BLaER1 (cell line): ENCODE data around the gene LHPP.

Experiments
- H3K27ac ChIP-seq: shearing (Covaris generic); formaldehyde crosslinking; 2 replicates; pipeline ENCODE4 v1.8.1; 2022
- H3K27me3 ChIP-seq: shearing (Covaris generic); formaldehyde crosslinking; 2 replicates; pipeline ENCODE4 v1.8.1; 2022
- H3K36me3 ChIP-seq: shearing (Covaris generic); formaldehyde crosslinking; 2 replicates; pipeline ENCODE4 v1.8.1; 2022
- H3K4me1 ChIP-seq: shearing (Covaris generic); formaldehyde crosslinking; 2 replicates; pipeline ENCODE4 v1.8.1; 2022
- H3K4me2 ChIP-seq: shearing (Covaris generic); formaldehyde crosslinking; 2 replicates; pipeline ENCODE4 v1.8.1; 2022
- H3K4me3 ChIP-seq: shearing (Covaris generic); formaldehyde crosslinking; 2 replicates; pipeline ENCODE4 v1.8.1; 2022
- H3K9ac ChIP-seq: shearing (Covaris generic); formaldehyde crosslinking; 2 replicates; pipeline ENCODE4 v1.8.1; 2022
- H3K9me3 ChIP-seq: shearing (Covaris generic); formaldehyde crosslinking; 2 replicates; pipeline ENCODE4 v1.8.1; 2022
- H4K20me1 ChIP-seq: shearing (Covaris generic); formaldehyde crosslinking; 2 replicates; pipeline ENCODE4 v1.8.1; 2022
- Cebpa-rat ChIP-seq: shearing (Covaris generic); IDR thresholded peaks from 2 replicates; pipeline ENCODE4 v1.8.1; 2022

The LHPP gene

DNA sequence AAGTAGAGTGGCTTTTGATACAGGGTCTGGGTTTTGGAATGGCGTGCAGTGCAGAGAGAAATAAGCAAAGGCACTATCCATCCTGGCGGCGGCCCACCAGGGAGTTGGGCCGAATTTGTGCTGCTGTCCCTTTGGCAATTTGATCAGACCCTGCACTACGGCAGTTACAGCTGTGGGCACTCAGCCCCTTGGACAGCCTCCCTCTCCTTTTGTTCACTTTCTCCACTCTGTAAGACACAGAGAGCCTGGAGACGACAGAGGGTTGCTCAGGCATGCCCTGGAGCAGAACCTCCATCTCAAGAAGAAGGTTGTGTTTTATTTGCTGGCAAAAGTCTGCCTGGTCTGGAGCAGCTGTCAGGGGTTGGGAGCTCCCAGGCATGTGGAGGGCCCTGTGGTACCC, 55.8 kb downstream of the LHPP start:
- H3K4me2 ChIP-seq, result no peak overlapping the region
- H4K20me1 ChIP-seq, result no peaks in the 10 kb centered on the region
- H3K9me3 ChIP-seq, result no peaks in the 10 kb centered on the region
- H3K9ac ChIP-seq, result no peak overlapping the region
- no peak overlapping the region for H3K4me3 ChIP-seq
- H3K36me3 ChIP-seq, result no peaks in the 10 kb centered on the region
- TF ChIP-seq Cebpa-rat, result no peak
- H3K27ac ChIP-seq, result no peak overlapping the region
- H3K27me3 ChIP-seq, result no peaks in the 10 kb centered on the region
- H3K4me1 ChIP-seq, result peaks cover 5% of the 10 kb centered on the region

DNA sequence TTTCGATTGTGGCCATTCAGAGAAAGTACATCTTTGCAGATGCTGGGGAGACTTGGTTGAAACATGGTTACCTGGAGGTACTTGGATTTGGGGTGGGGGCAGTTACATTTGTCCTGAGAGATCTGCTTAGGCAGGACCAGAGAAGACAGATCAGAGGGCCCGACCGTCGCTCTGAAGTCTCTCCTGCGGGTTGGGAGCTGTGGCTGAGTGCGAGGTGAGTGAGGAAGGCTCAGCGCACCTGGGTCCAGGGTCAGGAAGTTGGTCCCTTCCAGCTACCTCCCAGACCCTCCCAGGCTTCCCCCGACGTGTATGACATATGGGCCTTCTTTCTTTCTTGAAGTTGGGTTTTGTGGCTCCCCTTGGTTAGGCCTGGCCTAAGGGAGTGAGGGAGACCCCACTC, 56.3 kb downstream of the LHPP start:
- Histone ChIP-seq H3K27me3 (no peaks in the 10 kb centered on the region), H3K4me1 (peaks cover 10% of the 10 kb centered on the region), H3K36me3 (no peaks in the 10 kb centered on the region), H3K9me3 (no peaks in the 10 kb centered on the region), H3K9ac (no peak overlapping the region), H4K20me1 (no peaks in the 10 kb centered on the region), H3K4me2 (no peak overlapping the region), H3K4me3 (no peak overlapping the region), H3K27ac (no peak overlapping the region)
- no peak for TF ChIP-seq Cebpa-rat

DNA sequence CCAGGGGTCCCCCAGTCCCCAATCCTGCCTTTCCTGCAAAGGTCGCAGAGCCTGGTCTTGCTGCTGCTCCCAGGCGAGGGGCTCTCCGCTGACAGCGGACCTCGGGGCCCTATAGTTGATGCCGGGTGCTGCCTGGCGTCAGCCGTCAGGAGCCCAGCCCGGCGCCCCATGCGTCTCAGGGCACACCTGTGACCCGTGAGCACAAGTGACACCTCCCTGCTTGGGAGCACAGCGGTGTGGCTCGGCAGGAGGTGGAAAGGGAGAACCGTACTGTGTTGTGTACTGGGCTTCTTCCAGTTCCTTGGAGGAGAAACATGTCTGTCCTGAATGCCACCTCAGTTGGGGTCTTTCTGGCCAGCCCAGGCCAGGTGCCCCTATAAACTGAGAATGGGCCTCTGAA, 56.7 kb downstream of the LHPP start:
- Histone ChIP-seq H3K9me3 (no peaks in the 10 kb centered on the region), H3K4me3 (no peak overlapping the region), H3K9ac (no peak overlapping the region), H4K20me1 (no peaks in the 10 kb centered on the region), H3K36me3 (no peaks in the 10 kb centered on the region), H3K27ac (no peak overlapping the region), H3K4me1 (peaks cover 14% of the 10 kb centered on the region), H3K4me2 (no peak overlapping the region), H3K27me3 (no peaks in the 10 kb centered on the region)
- TF ChIP-seq Cebpa-rat, result no peak

DNA sequence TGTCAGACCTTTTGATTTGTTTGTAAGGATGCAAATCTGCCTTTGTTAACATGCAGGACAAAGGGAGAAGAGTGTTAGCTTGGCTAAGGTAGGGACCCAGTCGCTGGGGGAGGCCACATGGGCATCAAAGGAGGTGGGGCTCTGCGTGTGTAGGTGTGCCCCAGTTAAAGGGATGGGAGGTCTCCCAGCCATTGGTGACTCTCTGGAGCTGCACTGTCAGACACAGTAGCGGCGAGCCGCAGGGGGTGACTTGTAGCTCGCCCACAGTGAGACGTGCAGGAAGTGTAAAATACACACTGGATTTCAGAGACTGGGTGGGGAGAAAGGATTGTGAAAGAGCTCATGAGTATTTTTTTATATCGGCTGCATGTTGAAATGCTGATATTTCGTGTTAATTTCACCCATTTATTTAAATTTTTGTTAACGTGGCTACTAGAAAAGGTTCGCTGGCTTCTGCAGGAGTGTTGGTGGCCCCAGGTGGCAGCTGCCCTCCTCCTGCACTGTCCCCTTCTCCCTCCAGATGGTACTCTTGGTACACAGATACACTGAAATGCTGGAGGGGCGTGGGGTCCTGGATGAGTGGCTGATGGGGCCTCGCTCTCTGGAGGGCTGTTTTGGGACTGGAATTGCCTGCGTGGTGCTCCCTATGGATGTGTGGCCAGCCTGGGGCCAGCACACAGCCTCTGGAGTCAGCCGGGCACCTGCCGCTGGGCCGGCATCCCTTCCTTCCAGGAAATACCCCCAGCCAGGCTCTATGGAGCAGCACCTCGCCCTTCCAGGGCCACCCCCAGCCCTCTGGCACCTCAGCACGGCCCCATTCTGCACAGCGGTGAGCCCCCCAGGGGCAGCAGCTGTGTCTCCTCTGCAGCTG, 59.2 kb downstream of the LHPP start:
- no peaks in the 10 kb centered on the region for H4K20me1 ChIP-seq
- no peak overlapping the region for H3K27ac ChIP-seq
- no peak overlapping the region for H3K4me2 ChIP-seq
- TF ChIP-seq Cebpa-rat, result no peak
- H3K9me3 ChIP-seq, result no peaks in the 10 kb centered on the region
- H3K4me3 ChIP-seq, result no peak overlapping the region
- no peaks in the 10 kb centered on the region for H3K36me3 ChIP-seq
- H3K4me1 ChIP-seq, result peaks cover 21% of the 10 kb centered on the region
- no peak overlapping the region for H3K9ac ChIP-seq
- H3K27me3 ChIP-seq, result no peaks in the 10 kb centered on the region

DNA sequence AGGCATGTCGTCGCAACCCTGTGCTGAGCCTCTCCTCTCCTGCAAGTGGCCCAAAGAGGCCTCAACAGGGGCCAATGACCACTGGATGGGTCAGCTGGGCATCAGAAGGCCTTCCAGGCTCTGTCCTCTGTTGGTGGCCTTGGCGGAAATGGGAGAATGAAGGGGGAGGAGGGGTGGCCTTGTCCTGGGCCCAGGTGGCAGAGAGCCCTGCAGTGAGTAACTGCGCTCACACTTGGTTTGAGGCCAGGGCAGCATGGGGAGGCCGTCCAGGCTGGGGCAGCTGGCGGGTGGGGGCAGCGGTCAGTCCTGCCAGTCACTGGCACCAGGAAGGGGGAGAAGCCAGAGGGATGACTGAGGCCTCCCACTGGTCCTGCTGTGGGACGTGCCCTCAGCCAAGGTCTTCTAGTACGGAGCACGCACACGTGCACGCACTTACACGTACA, 59.8 kb downstream of the LHPP start:
- no peak overlapping the region for H3K9ac ChIP-seq
- H3K36me3 ChIP-seq, result no peaks in the 10 kb centered on the region
- no peak overlapping the region for H3K4me2 ChIP-seq
- no peak overlapping the region for H3K27ac ChIP-seq
- H3K4me1 ChIP-seq, result peaks cover 21% of the 10 kb centered on the region
- H3K27me3 ChIP-seq, result no peaks in the 10 kb centered on the region
- H4K20me1 ChIP-seq, result no peaks in the 10 kb centered on the region
- no peaks in the 10 kb centered on the region for H3K9me3 ChIP-seq
- TF ChIP-seq Cebpa-rat, result no peak
- H3K4me3 ChIP-seq, result no peak overlapping the region

DNA sequence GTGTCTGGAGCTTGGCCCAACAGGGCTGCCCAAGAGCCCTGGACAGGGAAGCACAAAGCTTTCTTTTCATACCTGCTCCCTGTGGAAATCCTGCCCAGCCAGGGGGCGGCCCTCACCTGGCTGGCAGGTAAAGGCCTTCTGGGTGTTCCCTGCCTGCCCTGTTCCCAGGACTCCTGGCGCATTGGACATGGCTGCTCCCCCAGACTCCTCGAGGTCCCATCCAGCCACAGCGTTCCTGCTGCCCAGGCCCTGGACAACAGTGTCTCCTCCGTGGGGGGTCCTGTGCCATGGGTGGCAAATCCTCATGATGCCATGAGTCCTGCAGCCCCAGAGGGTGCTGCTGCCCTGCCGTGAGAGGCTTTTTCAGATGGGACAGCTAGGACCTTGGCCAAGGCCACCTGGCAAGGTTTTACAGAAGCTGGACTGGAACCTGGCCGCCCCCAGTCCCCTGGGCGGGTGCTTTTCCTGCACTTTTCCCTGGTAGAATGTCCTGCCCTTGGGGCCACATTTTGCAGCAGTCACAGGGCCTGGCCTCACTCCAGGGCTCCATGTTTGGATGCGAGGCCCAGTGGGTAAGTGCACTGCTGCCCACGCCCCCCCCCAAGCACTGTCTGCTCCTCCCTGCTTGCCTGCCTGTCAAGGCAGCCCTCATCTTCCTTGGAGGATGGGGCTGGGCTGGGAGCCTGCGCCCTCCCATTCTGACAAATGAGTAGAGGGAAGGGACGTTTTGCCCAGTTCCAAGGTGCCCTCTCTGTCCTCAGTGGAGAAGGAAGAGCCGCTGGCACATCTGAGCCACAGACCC, 60.7 kb downstream of the LHPP start:
- Histone ChIP-seq H3K27me3 (no peaks in the 10 kb centered on the region), H3K4me1 (peaks cover 30% of the 10 kb centered on the region), H3K9me3 (no peaks in the 10 kb centered on the region), H4K20me1 (no peaks in the 10 kb centered on the region), H3K4me2 (peak overlapping the region; percentile 82), H3K4me3 (no peak overlapping the region), H3K27ac (0 out of 2 replicates have a peak overlapping the region, but pooled peaks have one; percentile 9), H3K9ac (0 out of 2 replicates have a peak overlapping the region, but pooled peaks have one; percentile 40), H3K36me3 (no peaks in the 10 kb centered on the region)
- TF ChIP-seq Cebpa-rat, result no peak

DNA sequence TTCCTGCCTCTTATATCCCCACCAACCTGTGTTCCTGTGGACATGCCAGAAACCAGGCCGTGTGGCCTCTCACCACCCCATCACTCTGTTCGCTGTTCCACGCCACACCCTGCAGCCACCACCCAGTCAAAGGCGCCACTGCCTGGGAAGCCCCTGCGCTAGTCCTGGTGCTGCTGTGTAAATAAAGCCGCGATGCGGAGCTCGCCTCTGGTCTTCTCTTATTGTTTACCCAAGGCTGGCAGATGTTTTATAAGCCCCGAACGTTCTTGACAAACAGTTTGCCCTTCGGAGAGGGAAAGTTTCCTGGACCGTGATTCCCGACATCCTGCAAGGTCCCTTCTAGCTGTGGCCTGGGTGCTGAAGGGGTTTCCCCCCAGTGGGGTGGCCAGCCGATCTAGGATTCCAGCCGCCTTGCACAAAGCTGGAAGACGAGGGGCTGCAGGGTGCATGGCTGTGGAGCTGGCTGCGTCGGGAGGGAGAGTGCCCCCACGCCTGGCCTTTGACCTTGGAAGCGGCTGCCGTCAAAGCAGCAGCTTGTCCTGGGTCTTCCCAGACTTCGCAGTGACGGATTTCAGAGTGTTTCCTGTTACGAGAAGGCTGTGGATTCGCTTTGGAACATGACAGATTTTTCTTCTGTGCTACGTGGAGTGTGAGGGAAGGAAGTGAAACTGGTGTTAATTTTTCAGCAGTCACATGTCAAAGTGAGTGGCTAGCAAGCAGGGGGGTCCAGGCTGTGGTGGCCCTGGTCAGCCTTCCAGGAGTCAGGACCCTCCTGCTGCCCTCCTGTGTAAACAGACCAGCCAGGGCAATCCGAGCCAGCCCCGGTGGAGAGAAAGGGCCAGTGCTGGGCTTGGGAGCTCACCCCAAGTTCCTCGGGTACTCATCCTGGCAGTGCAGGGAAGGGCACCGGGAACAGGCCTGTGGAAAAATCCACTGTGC, 61.6 kb downstream of the LHPP start:
- Histone ChIP-seq H3K4me2 (peak overlapping the region; percentile 82), H3K9ac (peak overlapping the region; percentile 40; the same call in 1 of the 2 replicates), H3K4me1 (peaks cover 35% of the 10 kb centered on the region), H3K27me3 (no peaks in the 10 kb centered on the region), H3K36me3 (no peaks in the 10 kb centered on the region), H3K27ac (0 out of 2 replicates have a peak overlapping the region, but pooled peaks have one; percentile 9), H3K9me3 (no peaks in the 10 kb centered on the region), H4K20me1 (no peaks in the 10 kb centered on the region), H3K4me3 (no peak overlapping the region)
- no peak for TF ChIP-seq Cebpa-rat

DNA sequence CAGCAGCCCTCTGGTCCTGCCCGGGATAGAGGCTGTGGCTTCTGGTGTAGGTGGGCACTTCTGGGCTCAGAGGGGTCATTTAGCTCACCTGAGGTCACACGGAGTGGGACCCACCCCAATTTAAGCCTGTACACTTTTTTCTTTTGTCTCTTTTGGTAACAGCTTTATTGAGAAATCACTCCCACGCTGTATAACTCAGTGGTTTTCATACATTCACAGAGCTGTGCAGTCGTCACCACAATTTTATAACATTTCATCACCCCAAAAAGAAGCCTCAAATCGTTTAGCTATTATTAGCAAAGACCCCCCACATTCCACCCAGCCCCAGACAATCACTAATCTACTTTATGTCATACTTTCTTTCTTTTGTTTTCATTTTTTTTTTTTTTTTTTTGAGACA, 62.3 kb downstream of the LHPP start:
- H3K27me3 ChIP-seq, result no peaks in the 10 kb centered on the region
- H3K9me3 ChIP-seq, result no peaks in the 10 kb centered on the region
- no peaks in the 10 kb centered on the region for H4K20me1 ChIP-seq
- TF ChIP-seq Cebpa-rat, result no peak
- peaks cover 35% of the 10 kb centered on the region for H3K4me1 ChIP-seq
- no peak overlapping the region for H3K4me3 ChIP-seq
- H3K9ac ChIP-seq, result no peak overlapping the region
- no peaks in the 10 kb centered on the region for H3K36me3 ChIP-seq
- H3K27ac ChIP-seq, result no peak overlapping the region
- peak overlapping the region; percentile 82 for H3K4me2 ChIP-seq

DNA sequence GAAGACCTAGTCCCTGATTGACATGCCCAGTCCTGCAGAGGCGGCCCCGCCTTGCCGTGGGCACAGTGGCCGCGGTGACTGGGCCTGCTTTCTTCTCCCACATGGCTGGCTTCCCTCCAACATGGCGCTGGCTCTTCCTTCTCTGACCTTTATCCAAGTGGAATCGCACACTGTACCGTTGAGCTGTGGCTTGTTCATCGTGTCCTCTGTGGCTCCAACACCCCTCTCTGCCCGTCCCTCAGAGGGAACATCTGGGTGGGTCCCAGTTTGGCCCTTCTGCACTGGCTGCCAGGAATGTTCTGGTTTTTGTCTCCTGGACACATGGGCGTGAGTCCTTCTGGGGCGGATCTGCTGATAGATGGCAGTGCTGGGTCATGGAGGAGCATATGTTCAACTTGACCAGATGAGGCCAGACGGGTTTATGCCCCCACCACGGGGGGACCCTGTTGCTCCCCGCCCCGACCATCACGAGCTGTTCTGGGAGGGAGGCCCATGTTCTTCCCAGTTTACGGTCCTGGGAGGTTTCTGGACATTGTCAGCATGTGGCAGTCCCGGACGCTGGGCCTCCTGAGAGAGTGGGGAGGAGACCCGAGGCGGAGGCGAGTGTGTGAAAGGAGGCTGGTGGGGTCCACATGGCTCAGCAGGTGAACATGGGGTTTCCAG, 63.5 kb downstream of the LHPP start:
- Histone ChIP-seq H3K36me3 (no peaks in the 10 kb centered on the region), H3K27me3 (no peaks in the 10 kb centered on the region), H4K20me1 (no peaks in the 10 kb centered on the region), H3K9ac (no peak overlapping the region), H3K4me1 (peaks cover 46% of the 10 kb centered on the region), H3K4me2 (no peak overlapping the region), H3K4me3 (no peak overlapping the region), H3K9me3 (no peaks in the 10 kb centered on the region), H3K27ac (no peak overlapping the region)
- no peak for TF ChIP-seq Cebpa-rat
